Activated CD8-positive, alpha-beta memory T cell treated with anti-CD3 and anti-CD28 coated beads, Interleukin-2, amount 50 U/mL, for 48 hours (primary cell): ENCODE results near the gene ABLIM2.

Experiments used
- DNase-seq: peaks from one replicate; pipeline ENCODE4 v3.0.0-alpha.2; 2020

ABLIM2 gene

GRCh38 chr4:8133897-8134563, 24.6 kb downstream of the ABLIM2 start:
- no peak for DNase-seq

GRCh38 chr4:8132947-8133705, 25.5 kb downstream of the ABLIM2 start:
- no peak for DNase-seq

GRCh38 chr4:8132400-8132799, 26.2 kb downstream of the ABLIM2 start:
- DNase-seq, result no peak

GRCh38 chr4:8131826-8132225, 26.8 kb downstream of the ABLIM2 start:
- DNase-seq, result no peak

GRCh38 chr4:8131210-8131609, 27.4 kb downstream of the ABLIM2 start:
- DNase-seq, result no peak

- DNase-seq, result no peak
Measured at GRCh38 chr4:8130346-8131066, 28.1 kb downstream of the ABLIM2 start.

GRCh38 chr4:8129785-8130184, 28.8 kb downstream of the ABLIM2 start:
- no peak for DNase-seq

- no peak for DNase-seq
Measured at GRCh38 chr4:8129136-8129535, 29.5 kb downstream of the ABLIM2 start.

- DNase-seq, result no peak
Measured at GRCh38 chr4:8128100-8128856, 30.3 kb downstream of the ABLIM2 start.

- no peak for DNase-seq
Measured at GRCh38 chr4:8127051-8127826, 31.4 kb downstream of the ABLIM2 start.

GRCh38 chr4:8126523-8126922, 32.1 kb downstream of the ABLIM2 start:
- no peak for DNase-seq

- DNase-seq, result no peak
Measured at GRCh38 chr4:8125526-8126056, 33.0 kb downstream of the ABLIM2 start.

- no peak for DNase-seq
Measured at GRCh38 chr4:8123870-8124269, 34.7 kb downstream of the ABLIM2 start.

- no peak for DNase-seq
Measured at GRCh38 chr4:8123389-8123788, 35.2 kb downstream of the ABLIM2 start.

GRCh38 chr4:8122746-8123145, 35.9 kb downstream of the ABLIM2 start:
- DNase-seq, result no peak

- no peak for DNase-seq
Measured at GRCh38 chr4:8121292-8122015, 37.2 kb downstream of the ABLIM2 start.

- no peak for DNase-seq
Measured at GRCh38 chr4:8120501-8120900, 38.1 kb downstream of the ABLIM2 start.

GRCh38 chr4:8119877-8120276, 38.7 kb downstream of the ABLIM2 start:
- no peak for DNase-seq

- no peak for DNase-seq
Measured at GRCh38 chr4:8118531-8118930, 40.1 kb downstream of the ABLIM2 start.

GRCh38 chr4:8118035-8118434, 40.6 kb downstream of the ABLIM2 start:
- DNase-seq, result no peak

- peak; percentile 65 for DNase-seq
Measured at GRCh38 chr4:8117278-8117682, 41.3 kb downstream of the ABLIM2 start.
